Measurements from ENCODE around the gene ANTXR2.

Gene ANTXR2

GRCh38 chr4:79983431-79983830 lies 89.6 kb downstream of the ANTXR2 start:
- no peak for TF ChIP-seq CTCF (IDR thresholded peaks at IDR 0.05)

GRCh38 chr4:79982601-79983322 lies 90.3 kb downstream of the ANTXR2 start:
- no peak for TF ChIP-seq CTCF (IDR thresholded peaks at IDR 0.05)

- no peak for TF ChIP-seq CTCF (IDR thresholded peaks at IDR 0.05)
Observed at GRCh38 chr4:79980448-79980847, 92.6 kb downstream of the ANTXR2 start.

DNA sequence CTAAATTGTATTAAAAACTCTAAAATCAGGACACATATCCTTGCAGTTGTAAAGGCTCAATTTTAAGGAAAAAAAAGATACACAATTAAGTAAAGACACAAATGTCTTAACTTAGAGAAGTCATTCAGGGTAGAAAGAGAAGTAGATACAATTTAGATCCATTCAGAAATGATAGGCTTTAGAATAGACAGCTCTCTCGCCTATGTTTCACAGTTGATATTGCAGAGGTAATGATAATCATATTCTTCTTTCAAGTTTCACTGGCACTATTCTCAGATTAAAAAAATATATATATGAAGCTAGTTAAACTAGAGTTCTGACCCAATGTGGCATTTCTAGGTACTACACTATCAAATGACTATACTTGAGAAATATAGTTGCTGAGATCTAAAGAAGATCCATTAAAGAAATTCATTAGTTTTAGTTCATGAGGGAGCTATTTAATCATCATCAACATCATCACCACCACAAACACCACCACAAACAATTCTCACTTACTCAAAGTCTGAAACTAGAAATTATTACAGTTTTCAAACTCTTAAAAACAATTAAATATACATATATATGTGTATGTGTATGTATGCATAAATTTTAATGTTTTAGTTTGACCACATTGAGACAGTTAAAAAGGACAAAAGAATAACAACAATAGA lies 93.1 kb downstream of the ANTXR2 start:
- no peak for TF ChIP-seq CTCF (IDR thresholded peaks at IDR 0.05)

DNA sequence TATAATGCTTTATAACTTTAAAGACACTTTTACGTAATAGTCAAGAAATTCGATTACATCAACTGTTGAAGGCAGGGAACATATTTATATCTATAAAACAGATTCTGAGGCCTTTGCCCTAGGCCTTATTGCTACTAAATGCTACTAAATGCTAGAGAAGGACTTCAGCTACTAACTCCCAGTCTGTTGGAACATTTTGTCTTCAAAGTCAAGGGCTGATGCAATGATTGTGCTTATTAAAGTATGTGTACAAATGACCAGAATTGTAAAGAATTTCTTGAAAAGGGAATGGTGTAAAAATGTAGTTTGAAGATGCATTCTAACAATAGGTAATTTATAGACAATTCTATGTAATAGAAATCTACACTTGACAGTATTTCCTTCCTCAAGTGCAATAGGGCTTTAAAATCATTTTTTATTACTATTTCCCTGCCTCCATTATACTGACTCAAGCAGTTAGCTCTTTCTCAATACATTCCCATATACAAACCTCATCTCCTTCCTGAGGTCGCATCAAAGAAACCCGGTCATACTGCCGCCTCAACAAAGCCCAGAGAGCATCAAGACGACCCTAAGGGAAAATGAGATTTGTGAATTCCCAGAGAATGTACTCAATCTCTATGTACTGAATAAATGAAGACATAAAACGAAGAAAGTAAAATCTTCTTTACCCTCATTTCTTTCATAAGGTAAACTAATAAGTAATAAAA lies 95.7 kb downstream of the ANTXR2 start:
- TF ChIP-seq CTCF (IDR thresholded peaks at IDR 0.05), result no peak

GRCh38 chr4:79964400-79965211 lies 108.4 kb downstream of the ANTXR2 start:
- no peak for TF ChIP-seq CTCF (IDR thresholded peaks at IDR 0.05)

DNA sequence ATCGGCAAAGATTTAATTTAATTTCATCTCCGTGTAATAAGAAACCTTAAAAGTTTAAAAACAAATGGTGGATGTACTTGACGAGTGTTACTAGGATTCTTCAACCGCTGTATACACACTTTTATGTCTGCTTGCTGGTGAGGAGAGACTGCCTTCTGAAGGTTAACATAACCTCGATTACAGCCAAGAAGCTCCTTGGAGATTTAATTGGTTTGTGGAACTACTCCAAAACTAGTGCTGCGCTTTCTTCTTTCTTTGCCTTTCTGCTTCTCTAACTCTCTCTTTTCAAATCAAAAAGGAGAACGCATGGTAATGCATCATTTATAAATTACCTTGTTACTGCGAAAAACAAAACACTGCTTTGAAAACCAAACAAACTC lies 109.0 kb downstream of the ANTXR2 start:
- no peak for TF ChIP-seq CTCF (IDR thresholded peaks at IDR 0.05)

Data from LNCAP (cell line).